ENCODE measurements around the gene MAP3K21. TPM values are rescaled to one million over a fixed set of nuclear protein-coding genes. Genes with fewer than 3 reads are reported as not detected.

Gene MAP3K21
- total RNA-seq, 5 donors from 2014 or later (not counting 1 experiment from before 2014, with no cell fraction given) = 1.0 to 2.4 (median 1.7) TPM

DNA sequence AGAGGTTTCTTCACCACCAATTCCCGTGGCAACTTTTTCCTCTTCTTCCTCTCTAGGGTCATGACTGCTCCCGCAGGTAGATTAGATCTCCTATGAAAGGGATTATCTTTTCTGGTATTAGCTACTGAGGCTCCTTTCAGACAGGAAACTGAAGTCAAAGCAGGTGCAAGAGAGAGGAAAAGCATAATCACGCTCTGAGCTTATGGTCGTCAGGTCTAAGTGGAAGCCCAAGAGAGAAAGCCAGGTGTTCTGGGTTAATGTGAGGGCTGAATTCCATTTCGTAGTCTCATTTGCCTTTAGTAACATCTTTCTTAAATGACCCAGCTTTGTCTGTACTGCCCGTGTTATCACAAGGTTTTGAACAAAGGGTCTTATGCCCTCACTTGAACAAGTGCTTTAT is 8.3 kb upstream of the MAP3K21 start:
- no peaks in the 10 kb centered on the region for H3K9me3 Mint-ChIP-seq
- H3K4me1 ChIP-seq (ENCODE audit: control insufficient read depth in 1 of 2, extremely low read depth in 1 of 2, insufficient read depth in 2 of 2, low read length in 2 of 2) = no peaks in the 10 kb centered on the region
- peaks cover 9 to 18% of the 10 kb centered on the region in 2 donors for H3K27me3 Mint-ChIP-seq
- no peak overlapping the region for H3K4me3 ChIP-seq (ENCODE audit: control insufficient read depth in 1 of 2, extremely low read depth in 1 of 2, low read length in 1 of 2)
- H3K36me3 ChIP-seq (ENCODE audit: control insufficient read depth in 2 of 2, extremely low read depth in 1 of 2, insufficient read depth in 1 of 2, low read length in 1 of 2) = no peaks in the 10 kb centered on the region
- H3K9me3 ChIP-seq = no peaks in the 10 kb centered on the region
- no peaks in the 10 kb centered on the region for H3K4me1 Mint-ChIP-seq
- H3K27me3 ChIP-seq (replicated peaks in 1 of 2; ENCODE audit: control insufficient read depth in 2 of 2, extremely low read depth in 1 of 2, insufficient read depth in 2 of 2, low read length in 1 of 2) = no peaks in the 10 kb centered on the region
- H3K27ac Mint-ChIP-seq = no peak overlapping the region
- ATAC-seq (replicated peaks in 1 of 4) (no peak), DNase-seq (no peak)
- no peak overlapping the region for H3K27ac ChIP-seq (ENCODE audit: low read length)
- WGBS (ENCODE audit: insufficient coverage) = no CpG with 5 or more reads among the region's 6 CpGs
- ChIA-PET POLR2A (no interaction called here), CTCF (no interaction called here)
- no peaks in the 10 kb centered on the region for H3K36me3 Mint-ChIP-seq
- no peak overlapping the region for H3K4me3 Mint-ChIP-seq

GRCh38 chr1:233320023-233320422 is 7.5 kb upstream of the MAP3K21 start:
- H3K9me3 Mint-ChIP-seq = no peaks in the 10 kb centered on the region
- H3K36me3 ChIP-seq (ENCODE audit: control insufficient read depth in 2 of 2, extremely low read depth in 1 of 2, insufficient read depth in 1 of 2, low read length in 1 of 2) = no peaks in the 10 kb centered on the region
- no peak overlapping the region for H3K4me3 ChIP-seq (ENCODE audit: control insufficient read depth in 1 of 2, extremely low read depth in 1 of 2, low read length in 1 of 2)
- no peaks in the 10 kb centered on the region for H3K4me1 Mint-ChIP-seq
- H3K27me3 Mint-ChIP-seq = peaks cover 9 to 15% of the 10 kb centered on the region in 2 donors
- no peak for DNase-seq
- H3K4me1 ChIP-seq (ENCODE audit: control insufficient read depth in 1 of 2, extremely low read depth in 1 of 2, insufficient read depth in 2 of 2, low read length in 2 of 2) = no peaks in the 10 kb centered on the region
- WGBS (ENCODE audit: insufficient coverage) = no CpG with 5 or more reads among the region's 2 CpGs
- H3K4me3 Mint-ChIP-seq = no peak overlapping the region
- H3K36me3 Mint-ChIP-seq = no peaks in the 10 kb centered on the region
- H3K9me3 ChIP-seq = no peaks in the 10 kb centered on the region
- H3K27me3 ChIP-seq (replicated peaks in 1 of 2; ENCODE audit: control insufficient read depth in 2 of 2, extremely low read depth in 1 of 2, insufficient read depth in 2 of 2, low read length in 1 of 2) = no peaks in the 10 kb centered on the region
- CTCF ChIA-PET = no interaction called here
- POLR2A ChIA-PET = no interaction called here
- no peak overlapping the region for H3K27ac Mint-ChIP-seq
- H3K27ac ChIP-seq (ENCODE audit: low read length) = no peak overlapping the region
- no peak for ATAC-seq (replicated peaks in 1 of 4)

DNA sequence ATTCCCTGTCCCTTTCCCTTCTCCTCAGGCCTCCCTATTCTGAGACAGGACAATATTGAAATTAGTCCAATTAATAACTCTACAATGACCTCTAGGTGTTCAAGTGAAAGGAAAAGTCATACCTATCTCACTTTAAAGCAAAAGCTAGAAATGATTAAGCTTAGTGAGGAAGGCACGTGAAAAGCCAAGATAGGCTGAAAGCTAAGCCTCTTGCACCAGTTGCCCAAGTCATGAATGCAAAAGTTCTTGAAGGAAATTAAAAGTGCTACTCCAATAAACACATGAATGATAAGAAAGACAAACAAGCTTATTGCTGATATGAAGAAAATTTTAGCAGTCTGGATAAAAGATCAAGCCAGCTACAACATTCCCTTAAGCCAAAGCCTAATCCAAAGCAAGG is 3.8 kb upstream of the MAP3K21 start:
- H3K4me3 Mint-ChIP-seq = no peak overlapping the region
- POLR2A ChIA-PET = no interaction called here
- H3K4me1 Mint-ChIP-seq = peaks cover 4 to 6% (median 6%) of the 10 kb centered on the region in 3 donors
- Histone ChIP-seq H3K27me3 (replicated peaks in 1 of 2; ENCODE audit: control insufficient read depth in 2 of 2, extremely low read depth in 1 of 2, insufficient read depth in 2 of 2, low read length in 1 of 2) (no peaks in the 10 kb centered on the region), H3K4me3 (ENCODE audit: control insufficient read depth in 1 of 2, extremely low read depth in 1 of 2, low read length in 1 of 2) (no peak overlapping the region), H3K9me3 (no peaks in the 10 kb centered on the region), H3K27ac (ENCODE audit: low read length) (no peak overlapping the region), H3K36me3 (ENCODE audit: control insufficient read depth in 2 of 2, extremely low read depth in 1 of 2, insufficient read depth in 1 of 2, low read length in 1 of 2) (no peaks in the 10 kb centered on the region), H3K4me1 (ENCODE audit: control insufficient read depth in 1 of 2, extremely low read depth in 1 of 2, insufficient read depth in 2 of 2, low read length in 2 of 2) (peaks cover 1 to 7% of the 10 kb centered on the region in 2 experiments)
- ATAC-seq (replicated peaks in 1 of 4) (no peak), DNase-seq (no peak)
- CTCF ChIA-PET = no interaction called here
- H3K9me3 Mint-ChIP-seq = no peaks in the 10 kb centered on the region
- H3K27me3 Mint-ChIP-seq = peaks cover 8 to 13% of the 10 kb centered on the region in 2 donors
- no CpG with 5 or more reads among the region's 1 CpG for WGBS (ENCODE audit: insufficient coverage)
- H3K27ac Mint-ChIP-seq = no peak overlapping the region
- no peaks in the 10 kb centered on the region for H3K36me3 Mint-ChIP-seq

GRCh38 chr1:233326319-233326718 is 1.2 kb upstream of the MAP3K21 start:
- DNase-seq = no peak
- Histone ChIP-seq H3K9me3 (no peaks in the 10 kb centered on the region), H3K27me3 (replicated peaks in 1 of 2; ENCODE audit: control insufficient read depth in 2 of 2, extremely low read depth in 1 of 2, insufficient read depth in 2 of 2, low read length in 1 of 2) (peaks cover 0 to 5% of the 10 kb centered on the region in 2 experiments), H3K4me1 (ENCODE audit: control insufficient read depth in 1 of 2, extremely low read depth in 1 of 2, insufficient read depth in 2 of 2, low read length in 2 of 2) (peaks cover 2 to 13% of the 10 kb centered on the region in 2 experiments), H3K36me3 (ENCODE audit: control insufficient read depth in 2 of 2, extremely low read depth in 1 of 2, insufficient read depth in 1 of 2, low read length in 1 of 2) (no peaks in the 10 kb centered on the region), H3K4me3 (ENCODE audit: control insufficient read depth in 1 of 2, extremely low read depth in 1 of 2, low read length in 1 of 2) (no peak overlapping the region), H3K27ac (ENCODE audit: low read length) (no peak overlapping the region)
- ATAC-seq (replicated peaks in 1 of 4) = no peak
- Mint-ChIP-seq H3K27ac (no peak overlapping the region), H3K36me3 (no peaks in the 10 kb centered on the region), H3K27me3 (peaks cover 4% of the 10 kb centered on the region in 2 donors), H3K4me1 (peaks cover 14 to 18% (median 15%) of the 10 kb centered on the region in 3 donors), H3K9me3 (no peaks in the 10 kb centered on the region), H3K4me3 (peak overlapping the region in 1 of 3 donors; percentile 78)
- ChIA-PET POLR2A (no interaction called here), CTCF (interaction anchor here in 1 of 2 donors (0.8 kb wide), 1 partner anchor 30 kb away, joined by 3 read pairs; no protein-coding TSS in a partner anchor)

- Mint-ChIP-seq H3K27ac (peak overlapping the region; percentile 73 to 84), H3K9me3 (no peaks in the 10 kb centered on the region), H3K4me3 (peak overlapping the region; percentile 78 to 82 (median 81)), H3K4me1 (peaks cover 14 to 18% (median 15%) of the 10 kb centered on the region in 3 donors), H3K27me3 (peaks cover 4 to 5% of the 10 kb centered on the region in 2 donors), H3K36me3 (no peaks in the 10 kb centered on the region)
- Histone ChIP-seq H3K27ac (ENCODE audit: low read length) (peak overlapping the region; percentile 41), H3K4me1 (ENCODE audit: control insufficient read depth in 1 of 2, extremely low read depth in 1 of 2, insufficient read depth in 2 of 2, low read length in 2 of 2) (peaks cover 2 to 13% of the 10 kb centered on the region in 2 experiments), H3K36me3 (ENCODE audit: control insufficient read depth in 2 of 2, extremely low read depth in 1 of 2, insufficient read depth in 1 of 2, low read length in 1 of 2) (no peaks in the 10 kb centered on the region), H3K27me3 (replicated peaks in 1 of 2; ENCODE audit: control insufficient read depth in 2 of 2, extremely low read depth in 1 of 2, insufficient read depth in 2 of 2, low read length in 1 of 2) (peaks cover 0 to 7% of the 10 kb centered on the region in 2 experiments), H3K9me3 (no peaks in the 10 kb centered on the region), H3K4me3 (ENCODE audit: control insufficient read depth in 1 of 2, extremely low read depth in 1 of 2, low read length in 1 of 2) (peak overlapping the region; percentile 32 to 41)
- peak; percentile 85 to 91 (median 88) for ATAC-seq (replicated peaks in 1 of 4)
- WGBS (ENCODE audit: insufficient coverage) = 6% methylated on average over 31 of the region's 49 CpGs
- peak; percentile 65 to 90 (median 78) for DNase-seq
- POLR2A ChIA-PET = no interaction called here
- CTCF ChIA-PET = no interaction called here
Measured at GRCh38 chr1:233326811-233327650, 493 bp upstream of the MAP3K21 start.

DNA sequence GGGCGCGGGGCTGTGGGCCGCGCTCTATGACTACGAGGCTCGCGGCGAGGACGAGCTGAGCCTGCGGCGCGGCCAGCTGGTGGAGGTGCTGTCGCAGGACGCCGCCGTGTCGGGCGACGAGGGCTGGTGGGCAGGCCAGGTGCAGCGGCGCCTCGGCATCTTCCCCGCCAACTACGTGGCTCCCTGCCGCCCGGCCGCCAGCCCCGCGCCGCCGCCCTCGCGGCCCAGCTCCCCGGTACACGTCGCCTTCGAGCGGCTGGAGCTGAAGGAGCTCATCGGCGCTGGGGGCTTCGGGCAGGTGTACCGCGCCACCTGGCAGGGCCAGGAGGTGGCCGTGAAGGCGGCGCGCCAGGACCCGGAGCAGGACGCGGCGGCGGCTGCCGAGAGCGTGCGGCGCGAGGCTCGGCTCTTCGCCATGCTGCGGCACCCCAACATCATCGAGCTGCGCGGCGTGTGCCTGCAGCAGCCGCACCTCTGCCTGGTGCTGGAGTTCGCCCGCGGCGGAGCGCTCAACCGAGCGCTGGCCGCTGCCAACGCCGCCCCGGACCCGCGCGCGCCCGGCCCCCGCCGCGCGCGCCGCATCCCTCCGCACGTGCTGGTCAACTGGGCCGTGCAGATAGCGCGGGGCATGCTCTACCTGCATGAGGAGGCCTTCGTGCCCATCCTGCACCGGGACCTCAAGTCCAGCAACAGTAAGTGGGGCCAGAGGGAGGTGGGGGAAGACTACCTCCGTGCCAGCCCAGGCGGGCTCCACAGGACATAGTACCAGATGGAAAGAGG is 808 bp downstream of the MAP3K21 start:
- Mint-ChIP-seq H3K27ac (no peak overlapping the region), H3K27me3 (peaks cover 4 to 7% of the 10 kb centered on the region in 2 donors), H3K36me3 (no peaks in the 10 kb centered on the region), H3K9me3 (no peaks in the 10 kb centered on the region), H3K4me3 (peak overlapping the region; percentile 66 to 73 (median 70)), H3K4me1 (peaks cover 14 to 18% (median 15%) of the 10 kb centered on the region in 3 donors)
- Histone ChIP-seq H3K36me3 (ENCODE audit: control insufficient read depth in 2 of 2, extremely low read depth in 1 of 2, insufficient read depth in 1 of 2, low read length in 1 of 2) (no peaks in the 10 kb centered on the region), H3K27ac (ENCODE audit: low read length) (no peak overlapping the region), H3K27me3 (replicated peaks in 1 of 2; ENCODE audit: control insufficient read depth in 2 of 2, extremely low read depth in 1 of 2, insufficient read depth in 2 of 2, low read length in 1 of 2) (peaks cover 0 to 10% of the 10 kb centered on the region in 2 experiments), H3K4me1 (ENCODE audit: control insufficient read depth in 1 of 2, extremely low read depth in 1 of 2, insufficient read depth in 2 of 2, low read length in 2 of 2) (peaks cover 2 to 13% of the 10 kb centered on the region in 2 experiments), H3K4me3 (ENCODE audit: control insufficient read depth in 1 of 2, extremely low read depth in 1 of 2, low read length in 1 of 2) (peak overlapping the region; percentile 44 to 68), H3K9me3 (no peaks in the 10 kb centered on the region)
- CTCF ChIA-PET = no interaction called here
- ATAC-seq (replicated peaks in 1 of 4) = peak; percentile 17 to 33 (median 22)
- POLR2A ChIA-PET = no interaction called here
- 1% methylated on average over 85 of the region's 96 CpGs for WGBS (ENCODE audit: insufficient coverage)
- DNase-seq = peak in 27 of 35 experiments; percentile 1 to 54 (median 17)
